K562 (cell line): ENCODE results near the gene HEBP1. TPM values are rescaled to one million over a fixed set of nuclear protein-coding genes. Genes with fewer than 3 reads are reported as not detected.

Experiments
- ATAC-seq: fragments of 200-7000 bp; cut with Tn5 transposase; 3 replicates; pipeline ENCODE4 v1.9.1; 2020; ENCODE audit warnings: moderate library complexity
- BruUV-seq: library from RNA; stranded (reverse); fragments of 400-500 nt; replicated peaks from 2 replicates; lab custom pipeline; 2021; lab: Mats Ljungman, UMichigan
- CTCF ChIA-PET: fragments of 300-600 bp; formaldehyde crosslinking; extraction: SDS; loops from one replicate; lab custom pipeline; 2021; ENCODE audit warnings: low intra/inter-chr PET ratio; lab: Yijun Ruan, JAX
- POLR2A ChIA-PET: fragments of 300-600, 350-650 bp; sonication (Branson Sonifier 250); formaldehyde crosslinking; extraction: SDS; loops from one replicate; lab custom pipeline; 2021; ENCODE audit warnings: antibody characterized with exemption, inconsistent platforms; lab: Yijun Ruan, JAX
- DNase-seq, 4 experiments: peaks; one replicate each; pipeline versions ENCODE4 v3.0.0 to v3.0.0-alpha.2; 2011 to 2018; ENCODE audit warnings: low spot score in 3 of 4, mixed read lengths in 3 of 4; ENCODE audit errors: extremely low read depth in 1 of 4
- FAIRE-seq: peaks from 2 replicates; lab custom pipeline; 2011; peaks lifted over from hg19 to GRCh38; lab: Jason Lieb, UNC
- H2AFZ ChIP-seq: 2 replicates; pipeline ENCODE4 v1.6.0; 2011; ENCODE audit warnings: low read depth, low read length, control low read depth, inconsistent platforms
- H3K27ac ChIP-seq: fragments of 200-600 bp; 3 replicates; pipeline ENCODE4 v1.8.0; 2011; ENCODE audit warnings: low read depth, mild to moderate bottlenecking, control low read depth, inconsistent platforms, low read length, moderate library complexity, mixed read lengths; ENCODE audit errors: extremely low read depth
- H3K27me3 ChIP-seq, 2 experiments: fragments of 300-600 bp in 1 of 2; 2 replicates in 1 of 2; 3 replicates in 1 of 2; pipeline versions ENCODE4 v1.6.0 to v1.8.0; 2011; ENCODE audit warnings: inconsistent platforms in 2 of 2, low read length in 2 of 2, mild to moderate bottlenecking in 1 of 2, mixed read lengths in 1 of 2, moderate library complexity in 1 of 2; ENCODE audit not compliant: control insufficient read depth in 2 of 2, insufficient read depth in 2 of 2
- H3K36me3 ChIP-seq: fragments of 300-600 bp; 3 replicates; pipeline ENCODE4 v1.8.0; 2011; ENCODE audit warnings: mild to moderate bottlenecking, low read length, inconsistent platforms; ENCODE audit not compliant: control insufficient read depth, insufficient read depth
- H3K4me1 ChIP-seq, 2 experiments: fragments of 200-600 bp in 1 of 2; replicated peaks in 1 of 2; 2 replicates in 1 of 2; 3 replicates in 1 of 2; pipeline versions ENCODE4 v1.5.1 to v1.8.0; 2011; ENCODE audit warnings: inconsistent platforms in 2 of 2, low read length in 2 of 2, mild to moderate bottlenecking in 1 of 2, mixed read lengths in 1 of 2, moderate library complexity in 1 of 2; ENCODE audit not compliant: control insufficient read depth in 2 of 2, insufficient read depth in 2 of 2
- H3K4me2 ChIP-seq: 2 replicates; pipeline ENCODE4 v1.6.1; 2011; ENCODE audit warnings: low read length, control low read depth, inconsistent platforms, mixed read lengths; ENCODE audit not compliant: insufficient read depth
- H3K4me3 ChIP-seq: fragments of 200-600 bp; sonication (generic), shearing (Covaris generic); 2 replicates; pipeline ENCODE4 v1.5.1; 2016; ENCODE audit warnings: control low read depth, inconsistent platforms
- H3K79me2 ChIP-seq: fragments of 200-600 bp; 3 replicates; pipeline ENCODE4 v1.8.0; 2011; ENCODE audit warnings: low read length, inconsistent platforms; ENCODE audit not compliant: control insufficient read depth, insufficient read depth
- H3K9ac ChIP-seq, 2 experiments: 2 replicates each; pipeline versions ENCODE4 v1.6.0 to v1.6.1; 2011; ENCODE audit warnings: low read depth in 2 of 2, low read length in 2 of 2, control low read depth in 1 of 2, inconsistent platforms in 1 of 2, mild to moderate bottlenecking in 1 of 2, mixed read lengths in 1 of 2; ENCODE audit not compliant: insufficient read depth in 1 of 2
- H3K9me1 ChIP-seq: one replicate; pipeline ENCODE4 v1.6.0; 2011; ENCODE audit warnings: inconsistent platforms, mild to moderate bottlenecking, low read length, moderate library complexity; ENCODE audit not compliant: control insufficient read depth, insufficient read depth
- H3K9me3 ChIP-seq: replicated peaks from 2 replicates; pipeline ENCODE4 v1.5.1; 2011; ENCODE audit warnings: low read depth, low read length, inconsistent platforms; ENCODE audit not compliant: control insufficient read depth, insufficient read depth
- H4K20me1 ChIP-seq: replicated peaks from 2 replicates; pipeline ENCODE4 v1.6.1; 2011; ENCODE audit warnings: low read length, inconsistent platforms, mixed read lengths; ENCODE audit not compliant: control insufficient read depth, insufficient read depth
- CBFA2T3 ChIP-seq: fragments of 450-650 bp; IDR thresholded peaks from 2 replicates; pipeline ENCODE4 v1.6.1; 2017
- CTCFL ChIP-seq: IDR thresholded peaks from 2 replicates; pipeline ENCODE4 v1.6.1; 2011; ENCODE audit warnings: borderline replicate concordance, low read depth, mild to moderate bottlenecking, moderate library complexity, low read length; ENCODE audit not compliant: insufficient read depth, poor library complexity, severe bottlenecking
- ETV5 ChIP-seq: sonication (generic); formaldehyde crosslinking; IDR thresholded peaks from 2 replicates; pipeline ENCODE4 v1.4.0; 2020; ENCODE audit warnings: low read depth, mild to moderate bottlenecking, missing genetic modification reagents
- GATAD2B ChIP-seq: fragments of 450-650 bp; IDR thresholded peaks from 2 replicates; pipeline ENCODE4 v1.6.1; 2017; ENCODE audit warnings: mild to moderate bottlenecking, borderline replicate concordance
- HMBOX1 ChIP-seq: sonication (generic); IDR thresholded peaks from 2 replicates; pipeline ENCODE4 v1.6.1; 2016
- PREB ChIP-seq: sonication (generic); formaldehyde crosslinking; IDR thresholded peaks from 2 replicates; pipeline ENCODE4 v1.8.1; 2023; ENCODE audit warnings: mild to moderate bottlenecking, missing genetic modification reagents
- SIN3A ChIP-seq, 2 experiments: fragments of 150-350 bp in 1 of 2; IDR thresholded peaks; 2 replicates each; pipeline ENCODE4 v1.6.1; 2011 to 2016; ENCODE audit warnings: borderline replicate concordance in 2 of 2, low read depth in 2 of 2, low read length in 2 of 2, mild to moderate bottlenecking in 2 of 2, moderate library complexity in 2 of 2; ENCODE audit not compliant: control insufficient read depth in 1 of 2
- YBX1 ChIP-seq: fragments of 450-650 bp; IDR thresholded peaks from 2 replicates; pipeline ENCODE4 v1.7.1; 2016; ENCODE audit warnings: mild to moderate bottlenecking
- ZFPM2 ChIP-seq: fragments of 250-450 bp; sonication (Bioruptor Pico); IDR thresholded peaks from 2 replicates; pipeline ENCODE4 v1.5.1; 2022; ENCODE audit warnings: mild to moderate bottlenecking
- ZNF121 ChIP-seq: sonication (generic); formaldehyde crosslinking; conservative IDR thresholded peaks from 2 replicates; pipeline ENCODE4 v1.8.0; 2022; ENCODE audit warnings: missing genetic modification reagents
- ZNF184 ChIP-seq: sonication (generic); formaldehyde crosslinking; IDR thresholded peaks from 2 replicates; pipeline ENCODE4 v1.5.0; 2020; ENCODE audit warnings: missing genetic modification reagents
- ZNF24 ChIP-seq: fragments of 450-650 bp; IDR thresholded peaks from 2 replicates; pipeline ENCODE4 v1.6.1; 2016
- WGBS: fragments of 100-300 bp; shearing (Covaris generic); methylation state at CpG from one replicate; pipeline ENCODE4 v1.1.6; 2016; ENCODE audit warnings: low coverage, mixed read lengths; ENCODE audit not compliant: insufficient coverage; ENCODE audit errors: missing lambda C conversion rate; 5-methylcytosine and 5-hydroxymethylcytosine counted together
- in situ Hi-C: fragments of 300-500 bp; cut with MboI; formaldehyde crosslinking; loops from 4 replicates; pipeline ENCODE4 v1.15.0; 2018; ENCODE audit warnings: inconsistent platforms, mixed read lengths
- intact Hi-C: fragments of 100-400 bp; cut with micrococcal nuclease; formaldehyde crosslinking; loops from 2 replicates; pipeline ENCODE4 v1.14.2; 2022
- polyA plus RNA-seq, 8 experiments: library from polyadenylated mRNA; depleted of rRNA in 4 of 8; stranded (reverse) in 5 of 8; unstranded in 3 of 8; fragments of >200 nt; fragmentation: Nextera tagmentation in 2 of 8; fragmentation: Illumina TruSeq in 1 of 8; extraction: Ambion mirVana in 2 of 8; extraction: Trizol in 1 of 8; gene quantifications; 2 replicates each; pipeline versions ENCODE4 v1.2.1 to v1.2.3, GENCODE V29; 2011 to 2014; ENCODE audit warnings: inconsistent platforms in 1 of 8, missing spikeins in 1 of 8
- total RNA-seq, 7 experiments: library from RNA; depleted of rRNA in 6 of 7; stranded (reverse); fragments of >200 nt in 6 of 7; fragmentation: Illumina TruSeq in 2 of 7; extraction: Trizol in 2 of 7; gene quantifications; 2 replicates each; pipeline versions ENCODE4 v1.2.1 to v1.2.3, GENCODE V29; 2011 to 2021; ENCODE audit warnings: low replicate concordance in 1 of 7
- TF ChIP-seq, protein P1 (sequence below): fragments of 250-450 bp; sonication (Bioruptor Pico); IDR thresholded peaks from 2 replicates; pipeline ENCODE4 v1.4.0; 2020; ENCODE audit warnings: mild to moderate bottlenecking

The HEBP1 gene
- total and polyA plus RNA-seq, 9 of the 15 experiments (the other 6 are each of a cell fraction or from before 2014, with no cell fraction given), result 1.1 to 10.1 (median 2.4) TPM

DNA sequence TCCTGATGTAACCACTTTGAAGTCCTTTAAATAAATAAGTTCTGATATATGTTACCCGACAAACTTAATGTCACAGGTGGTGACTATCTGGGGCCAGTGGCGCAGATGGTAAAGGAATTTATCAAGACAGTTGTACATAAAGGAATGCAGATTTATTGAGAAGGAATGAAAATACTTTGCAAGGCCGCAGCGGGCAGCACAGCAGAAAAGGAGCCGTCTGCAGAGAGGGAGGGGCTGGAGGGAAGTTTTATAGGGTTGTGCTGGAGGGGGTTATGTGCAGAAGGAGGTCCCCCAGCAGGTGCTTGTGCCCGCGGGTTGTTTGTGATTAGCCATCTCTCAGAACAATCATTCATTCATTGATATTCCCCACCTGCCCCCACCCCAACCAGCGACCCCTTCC is 65.5 kb downstream of the HEBP1 start (continued):
- TF ChIP-seq, protein P1, sequence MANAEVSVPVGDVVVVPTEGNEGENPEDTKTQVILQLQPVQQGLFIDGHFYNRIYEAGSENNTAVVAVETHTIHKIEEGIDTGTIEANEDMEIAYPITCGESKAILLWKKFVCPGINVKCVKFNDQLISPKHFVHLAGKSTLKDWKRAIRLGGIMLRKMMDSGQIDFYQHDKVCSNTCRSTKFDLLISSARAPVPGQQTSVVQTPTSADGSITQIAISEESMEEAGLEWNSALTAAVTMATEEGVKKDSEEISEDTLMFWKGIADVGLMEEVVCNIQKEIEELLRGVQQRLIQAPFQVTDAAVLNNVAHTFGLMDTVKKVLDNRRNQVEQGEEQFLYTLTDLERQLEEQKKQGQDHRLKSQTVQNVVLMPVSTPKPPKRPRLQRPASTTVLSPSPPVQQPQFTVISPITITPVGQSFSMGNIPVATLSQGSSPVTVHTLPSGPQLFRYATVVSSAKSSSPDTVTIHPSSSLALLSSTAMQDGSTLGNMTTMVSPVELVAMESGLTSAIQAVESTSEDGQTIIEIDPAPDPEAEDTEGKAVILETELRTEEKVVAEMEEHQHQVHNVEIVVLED (CRISPR knock-in tag), result no peak

DNA sequence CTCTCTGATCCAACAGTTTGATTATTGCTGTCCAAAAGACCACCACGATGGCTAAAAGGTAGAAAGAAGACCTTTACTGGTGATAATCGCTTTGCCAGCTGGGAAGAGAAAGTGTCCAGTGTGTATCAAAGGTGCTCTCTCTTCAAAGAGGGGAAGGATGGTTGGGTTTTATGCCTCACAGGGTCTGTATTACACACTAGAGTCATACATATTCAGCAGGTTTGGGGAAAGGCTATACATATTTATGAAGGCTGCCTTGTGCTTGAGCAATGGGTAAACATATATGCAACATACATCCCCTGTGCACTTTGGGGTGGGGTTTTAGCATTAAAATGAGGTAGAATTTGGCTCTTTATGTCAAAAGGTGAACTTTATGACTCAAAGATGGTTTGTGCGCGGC is 66.3 kb downstream of the HEBP1 start:
- no peaks in the 10 kb centered on the region for H3K27me3 ChIP-seq
- 85% methylated on average over 4 of the region's 4 CpGs for WGBS
- ChIA-PET CTCF (no interaction called here), POLR2A (no interaction called here)
- H3K27ac ChIP-seq, result no peak overlapping the region
- H3K4me3 ChIP-seq, result no peak overlapping the region
- no peak for TF ChIP-seq GATAD2B
- TF ChIP-seq ZFPM2 (CRISPR knock-in tag), result no peak
- TF ChIP-seq ZNF184, result no peak
- TF ChIP-seq ETV5 (CRISPR knock-in tag), result no peak
- TF ChIP-seq SIN3A (IDR thresholded peaks at IDR 0.05; ENCODE audit: borderline replicate concordance in 2 of 2, control insufficient read depth in 1 of 2, low read depth in 2 of 2, low read length in 2 of 2), result no peak
- no peak for TF ChIP-seq CTCFL
- TF ChIP-seq CBFA2T3, result no peak
- no peak for TF ChIP-seq YBX1
- TF ChIP-seq ZNF121 (CRISPR knock-in tag), result no peak
- TF ChIP-seq PREB, result no peak
- no peak for TF ChIP-seq HMBOX1
- no peak for TF ChIP-seq ZNF24
- no peak overlapping the region for H3K4me2 ChIP-seq
- peaks cover 2% of the 10 kb centered on the region; the same call in 2 of the 3 replicates for H3K79me2 ChIP-seq
- H3K9me1 ChIP-seq, result no peaks in the 10 kb centered on the region
- no peaks in the 10 kb centered on the region for H3K9me3 ChIP-seq
- H3K9ac ChIP-seq, result no peak overlapping the region
- intact Hi-C loops (no loop called here), in situ Hi-C loops (no loop called here)
- no peaks in the 10 kb centered on the region for H4K20me1 ChIP-seq
- ATAC-seq (no peak), FAIRE-seq (no peak), DNase-seq (no peak)
- H3K36me3 ChIP-seq, result peaks cover 12% of the 10 kb centered on the region; the same call in 1 of the 3 replicates
- no TSS peak for BruUV-seq
- no peak overlapping the region for H2AFZ ChIP-seq
- H3K4me1 ChIP-seq, result no peaks in the 10 kb centered on the region; a peak in 1 of 5 replicates
